ENCODE results near the gene COA7. TPM values are rescaled to one million over a fixed set of nuclear protein-coding genes. Genes with fewer than 3 reads are reported as not detected.
"Not testable (repeated sequence)": the region's sequence is repeated elsewhere in the genome, so short reads cannot be mapped to it uniquely, and the experiment has no call there.

The COA7 gene
- total RNA-seq, 2 experiments from 2014 or later, result 13.6 TPM

- peak within 1 kb of the TSS; percentile 53 for H3K27ac Mint-ChIP-seq
- H3K4me1 Mint-ChIP-seq, result peaks cover 34% of the 10 kb centered on the region
- peaks cover 7% of the 10 kb centered on the region for H3K27me3 Mint-ChIP-seq
- peaks cover 3% of the 10 kb centered on the region for H3K36me3 Mint-ChIP-seq (ENCODE audit: low read depth)
- ChIA-PET POLR2A (interaction anchor here (0.6 to 3.3 kb wide), 10 partner anchors 10 to 361 kb away, joined by 3 to 24 read pairs (median 7); partner anchors contain the start of genes CC2D1B, ECHDC2, ORC1 and PRPF38A), CTCF (interaction anchor here (0.8 to 1.5 kb wide), 3 partner anchors 22 to 25 kb away, joined by 3 to 5 read pairs (median 5); no protein-coding TSS in a partner anchor)
- H3K9me3 Mint-ChIP-seq, result no peaks in the 10 kb centered on the region
- DNase-seq, result peak; percentile 92
- H3K4me3 Mint-ChIP-seq, result peak within 1 kb of the TSS; percentile 93
Observed at GRCh38 chr1:52726265-52727113, 28.3 kb upstream of the COA7 start, which contains the start of gene ZYG11B. Gene ZYG11B (plus strand): TSS chr1:52726453. CDS start chr1:52726654, 201 bp downstream.

- H3K27me3 Mint-ChIP-seq, result peaks cover 7% of the 10 kb centered on the region
- ChIA-PET CTCF (interaction anchor here (0.8 to 1.5 kb wide), 2 partner anchors 22 to 25 kb away, joined by 3 to 5 read pairs; no protein-coding TSS in a partner anchor), POLR2A (interaction anchor here (0.6 to 3.3 kb wide), 9 partner anchors 9 to 360 kb away, joined by 3 to 24 read pairs (median 7); partner anchors contain the start of genes CC2D1B, ECHDC2, ORC1 and PRPF38A)
- peaks cover 34% of the 10 kb centered on the region for H3K4me1 Mint-ChIP-seq
- H3K36me3 Mint-ChIP-seq (ENCODE audit: low read depth), result peaks cover 3% of the 10 kb centered on the region
- H3K4me3 Mint-ChIP-seq, result peak overlapping the region; percentile 76
- H3K9me3 Mint-ChIP-seq, result no peaks in the 10 kb centered on the region
- DNase-seq, result no peak
- H3K27ac Mint-ChIP-seq, result peak overlapping the region; percentile 38
Observed at GRCh38 chr1:52725903-52726264, 27.7 kb upstream of the COA7 start.

- H3K27ac Mint-ChIP-seq, result no peak overlapping the region
- H3K27me3 Mint-ChIP-seq, result peaks cover 11% of the 10 kb centered on the region
- ChIA-PET POLR2A (interaction anchor here (0.9 kb wide), 1 partner anchor 20 kb away, joined by 3 read pairs; no protein-coding TSS in a partner anchor), CTCF (interaction anchor here (0.6 kb wide), 1 partner anchor 165 kb away, joined by 3 read pairs; no protein-coding TSS in a partner anchor)
- no peaks in the 10 kb centered on the region for H3K9me3 Mint-ChIP-seq
- peaks cover 3% of the 10 kb centered on the region for H3K36me3 Mint-ChIP-seq (ENCODE audit: low read depth)
- no peak for DNase-seq
- H3K4me1 Mint-ChIP-seq, result peaks cover 29% of the 10 kb centered on the region
- H3K4me3 Mint-ChIP-seq, result no peak overlapping the region
Observed at GRCh38 chr1:52723260-52723659, 25.1 kb upstream of the COA7 start.

- H3K27me3 Mint-ChIP-seq; POLR2A ChIA-PET; CTCF ChIA-PET; H3K4me3 Mint-ChIP-seq; H3K36me3 Mint-ChIP-seq (ENCODE audit: low read depth); H3K9me3 Mint-ChIP-seq; H3K27ac Mint-ChIP-seq; DNase-seq; H3K4me1 Mint-ChIP-seq: not testable (repeated sequence)
Observed at GRCh38 chr1:52715296-52715695, 17.1 kb upstream of the COA7 start.

- DNase-seq, result no peak
- no peaks in the 10 kb centered on the region for H3K36me3 Mint-ChIP-seq (ENCODE audit: low read depth)
- POLR2A ChIA-PET, result interaction anchor here (1.9 kb wide), 1 partner anchor 13 kb away, joined by 8 read pairs; the partner anchor contains the start of gene ZYG11B
- no peak overlapping the region for H3K4me3 Mint-ChIP-seq
- no peak overlapping the region for H3K27ac Mint-ChIP-seq
- H3K4me1 Mint-ChIP-seq, result peaks cover 7% of the 10 kb centered on the region
- H3K9me3 Mint-ChIP-seq, result no peaks in the 10 kb centered on the region
- peaks cover 2% of the 10 kb centered on the region for H3K27me3 Mint-ChIP-seq
- CTCF ChIA-PET, result interaction anchor here (0.5 kb wide), 1 partner anchor 19 kb away, joined by 4 read pairs; no protein-coding TSS in a partner anchor
Observed at GRCh38 chr1:52713590-52713989, 15.4 kb upstream of the COA7 start.

- Mint-ChIP-seq H3K9me3 (no peaks in the 10 kb centered on the region), H3K36me3 (ENCODE audit: low read depth) (no peaks in the 10 kb centered on the region), H3K27me3 (peaks cover 2% of the 10 kb centered on the region), H3K27ac (no peak overlapping the region), H3K4me3 (no peak overlapping the region), H3K4me1 (peaks cover 2% of the 10 kb centered on the region)
- ChIA-PET CTCF (no interaction called here), POLR2A (no interaction called here)
- DNase-seq, result no peak
Observed at GRCh38 chr1:52709016-52709415, 10.9 kb upstream of the COA7 start.

GRCh38 chr1:52707927-52708655 is 9.9 kb upstream of the COA7 start:
- Mint-ChIP-seq H3K36me3 (ENCODE audit: low read depth) (no peaks in the 10 kb centered on the region), H3K27me3 (peaks cover 2% of the 10 kb centered on the region), H3K4me1 (peaks cover 9% of the 10 kb centered on the region), H3K9me3 (no peaks in the 10 kb centered on the region), H3K27ac (no peak overlapping the region), H3K4me3 (no peak overlapping the region)
- ChIA-PET POLR2A (no interaction called here), CTCF (no interaction called here)
- DNase-seq, result no peak

- ChIA-PET CTCF (no interaction called here), POLR2A (no interaction called here)
- DNase-seq, result no peak
- Mint-ChIP-seq H3K9me3 (no peaks in the 10 kb centered on the region), H3K4me3 (no peak overlapping the region), H3K4me1 (peaks cover 15% of the 10 kb centered on the region), H3K27ac (no peak overlapping the region), H3K27me3 (peaks cover 2% of the 10 kb centered on the region), H3K36me3 (ENCODE audit: low read depth) (no peaks in the 10 kb centered on the region)
Observed at GRCh38 chr1:52706941-52707926, 9.1 kb upstream of the COA7 start.

- POLR2A ChIA-PET, result interaction anchor here (1.0 kb wide), 1 partner anchor 302 kb away, joined by 3 read pairs; the partner anchor contains the start of genes ORC1 and PRPF38A
- Mint-ChIP-seq H3K4me3 (no peak overlapping the region), H3K27ac (no peak overlapping the region), H3K36me3 (ENCODE audit: low read depth) (no peaks in the 10 kb centered on the region), H3K4me1 (peaks cover 16% of the 10 kb centered on the region), H3K27me3 (peaks cover 2% of the 10 kb centered on the region), H3K9me3 (no peaks in the 10 kb centered on the region)
- DNase-seq, result no peak
- CTCF ChIA-PET, result no interaction called here
Observed at GRCh38 chr1:52706136-52706670, 8.1 kb upstream of the COA7 start.

GRCh38 chr1:52702886-52703787 is 5.0 kb upstream of the COA7 start:
- Mint-ChIP-seq H3K27ac (peak overlapping the region; percentile 81), H3K4me3 (peak overlapping the region; percentile 72), H3K36me3 (ENCODE audit: low read depth) (no peaks in the 10 kb centered on the region), H3K9me3 (no peaks in the 10 kb centered on the region), H3K4me1 (peaks cover 28% of the 10 kb centered on the region), H3K27me3 (peaks cover 3% of the 10 kb centered on the region)
- CTCF ChIA-PET, result interaction anchor here (0.6 to 1.6 kb wide), 9 partner anchors 9 to 279 kb away, joined by 3 to 12 read pairs (median 4); partner anchors contain the start of gene ECHDC2
- DNase-seq, result peak; percentile 87
- POLR2A ChIA-PET, result interaction anchor here (0.6 to 2.2 kb wide), 16 partner anchors 9 to 670 kb away, joined by 3 to 24 read pairs (median 4); partner anchors contain the start of genes ECHDC2, KTI12, ORC1 and PRPF38A

- POLR2A ChIA-PET, result interaction anchor here (1.5 kb wide), 1 partner anchor 8 kb away, joined by 4 read pairs; no protein-coding TSS in a partner anchor
- Mint-ChIP-seq H3K9me3 (no peaks in the 10 kb centered on the region), H3K27ac (no peak overlapping the region), H3K36me3 (ENCODE audit: low read depth) (peaks cover 34% of the 10 kb centered on the region), H3K4me1 (peaks cover 27% of the 10 kb centered on the region), H3K4me3 (peak overlapping the region; percentile 29), H3K27me3 (peaks cover 3% of the 10 kb centered on the region)
- no peak for DNase-seq
- CTCF ChIA-PET, result interaction anchor here (3.6 kb wide), 1 partner anchor 9 kb away, joined by 21 read pairs; no protein-coding TSS in a partner anchor
Observed at GRCh38 chr1:52695627-52696026, 2.5 kb downstream of the COA7 start.

All from activated CD4-positive, alpha-beta memory T cell treated with anti-CD3 and anti-CD28 coated beads, Interleukin-2, amount 10 ng/mL, durations not matched to agents 7 days and 5 days (primary cell).